Measurements from ENCODE around the gene SLC39A6. TPM values are rescaled to one million over a fixed set of nuclear protein-coding genes. Genes with fewer than 3 reads are reported as not detected.
A peak's percentile ranks its signal among the peaks of the same experiment; 100 is the strongest.

The SLC39A6 gene
- total and polyA plus RNA-seq, 2 of the 13 experiments (the other 11 are each of a cell fraction or from before 2014, with no cell fraction given), result 41.7 to 59.2 TPM

DNA sequence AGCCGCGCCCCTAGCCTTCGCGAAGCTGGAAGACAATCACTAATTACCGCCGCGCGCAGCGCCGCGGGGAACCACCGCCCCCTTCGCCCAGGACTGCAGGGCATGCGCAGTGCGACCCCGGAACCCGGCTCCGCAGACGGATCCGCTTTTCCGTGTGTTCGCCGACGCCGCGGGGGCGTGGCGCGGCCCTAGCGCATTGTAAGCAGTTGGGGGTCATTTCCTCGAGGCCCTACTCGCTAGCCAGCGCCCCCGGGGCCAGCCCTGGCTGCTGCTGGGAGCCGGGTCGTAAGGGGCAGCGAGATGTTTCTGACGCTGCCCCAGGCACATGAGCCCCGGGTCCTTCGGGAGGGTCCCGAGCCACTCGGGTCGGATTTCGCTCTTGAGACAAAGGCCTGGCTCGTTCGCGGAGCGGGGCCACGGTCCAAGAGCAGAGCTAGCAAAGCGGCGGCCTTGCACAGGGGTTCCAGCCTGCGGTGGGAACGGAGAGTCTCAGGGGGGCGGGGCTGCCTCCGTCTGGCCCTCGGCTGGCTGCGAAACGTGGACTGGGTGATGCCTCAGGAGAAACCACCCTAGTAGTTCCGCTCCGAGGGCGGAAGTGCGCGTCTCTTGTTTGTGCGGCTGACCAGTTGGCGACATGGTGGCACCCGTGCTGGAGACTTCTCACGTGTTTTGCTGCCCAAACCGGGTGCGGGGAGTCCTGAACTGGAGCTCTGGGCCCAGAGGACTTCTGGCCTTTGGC, at the start of gene SLC39A6, which contains the start of gene ELP2 (continued):
- TF ChIP-seq ZNF615 (CRISPR knock-in tag; IDR thresholded peaks at IDR 0.05; ENCODE audit: borderline replicate concordance) (0 out of 2 replicates have a peak, but pooled peaks have one; percentile 63), ZBTB1 (CRISPR knock-in tag; IDR thresholded peaks at IDR 0.05; ENCODE audit: borderline replicate concordance) (no peak), CCAR2 (optimal IDR thresholded peaks at IDR 0.05; ENCODE audit: low read depth, low read length) (no peak), ZSCAN31 (CRISPR knock-in tag; IDR thresholded peaks at IDR 0.05; ENCODE audit: low read depth) (peak; percentile 73; the same call in 1 of the 2 replicates), FOSL2 (CRISPR knock-in tag; IDR thresholded peaks at IDR 0.05) (peak; percentile 51; the same call in 1 of the 2 replicates), ZNF546 (CRISPR knock-in tag; conservative IDR thresholded peaks at IDR 0.05) (no peak), ZFP41 (CRISPR knock-in tag; IDR thresholded peaks at IDR 0.05; ENCODE audit: borderline replicate concordance) (peak; percentile 61; the same call in 1 of the 2 replicates), POLR2AphosphoS5 (IDR thresholded peaks at IDR 0.05; ENCODE audit: low read depth, low read length) (peak; percentile 94), ZNF703 (CRISPR knock-in tag; IDR thresholded peaks at IDR 0.05; ENCODE audit: borderline replicate concordance) (peak; percentile 86; the same call in 1 of the 2 replicates), RORA (CRISPR knock-in tag; IDR thresholded peaks at IDR 0.05) (no peak), CBX5 (CRISPR knock-in tag; IDR thresholded peaks at IDR 0.05; ENCODE audit: borderline replicate concordance) (peak; percentile 51; the same call in 1 of the 2 replicates), ZNF776 (CRISPR knock-in tag; IDR thresholded peaks at IDR 0.05) (no peak), DMAP1 (CRISPR knock-in tag; IDR thresholded peaks at IDR 0.05) (peak; percentile 98)
- TF ChIP-seq, protein P1, sequence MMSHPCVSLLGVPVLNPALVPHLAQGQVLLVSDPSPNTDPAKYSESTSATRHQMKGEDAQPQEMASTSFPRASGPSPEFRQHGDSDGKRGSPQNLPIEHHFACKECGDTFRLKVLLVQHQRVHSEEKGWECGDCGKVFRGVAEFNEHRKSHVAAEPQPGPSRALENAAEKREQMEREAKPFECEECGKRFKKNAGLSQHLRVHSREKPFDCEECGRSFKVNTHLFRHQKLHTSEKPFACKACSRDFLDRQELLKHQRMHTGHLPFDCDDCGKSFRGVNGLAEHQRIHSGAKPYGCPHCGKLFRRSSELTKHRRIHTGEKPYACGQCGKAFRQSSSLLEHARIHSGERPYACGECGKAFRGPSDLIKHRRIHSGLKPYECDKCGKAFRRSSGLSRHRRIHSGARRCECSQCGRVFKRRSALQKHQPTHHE (CRISPR knock-in tag; IDR thresholded peaks at IDR 0.05; ENCODE audit: borderline replicate concordance), result peak; percentile 50; the same call in 1 of the 2 replicates
- TF ChIP-seq, protein P2, sequence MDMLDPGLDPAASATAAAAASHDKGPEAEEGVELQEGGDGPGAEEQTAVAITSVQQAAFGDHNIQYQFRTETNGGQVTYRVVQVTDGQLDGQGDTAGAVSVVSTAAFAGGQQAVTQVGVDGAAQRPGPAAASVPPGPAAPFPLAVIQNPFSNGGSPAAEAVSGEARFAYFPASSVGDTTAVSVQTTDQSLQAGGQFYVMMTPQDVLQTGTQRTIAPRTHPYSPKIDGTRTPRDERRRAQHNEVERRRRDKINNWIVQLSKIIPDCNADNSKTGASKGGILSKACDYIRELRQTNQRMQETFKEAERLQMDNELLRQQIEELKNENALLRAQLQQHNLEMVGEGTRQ (IDR thresholded peaks at IDR 0.05; ENCODE audit: low read depth, low read length), result no peak
- TF ChIP-seq, protein P2 (CRISPR knock-in tag; IDR thresholded peaks at IDR 0.05; ENCODE audit: borderline replicate concordance), result peak; percentile 54; the same call in 1 of the 2 replicates
- TF ChIP-seq, protein P3, sequence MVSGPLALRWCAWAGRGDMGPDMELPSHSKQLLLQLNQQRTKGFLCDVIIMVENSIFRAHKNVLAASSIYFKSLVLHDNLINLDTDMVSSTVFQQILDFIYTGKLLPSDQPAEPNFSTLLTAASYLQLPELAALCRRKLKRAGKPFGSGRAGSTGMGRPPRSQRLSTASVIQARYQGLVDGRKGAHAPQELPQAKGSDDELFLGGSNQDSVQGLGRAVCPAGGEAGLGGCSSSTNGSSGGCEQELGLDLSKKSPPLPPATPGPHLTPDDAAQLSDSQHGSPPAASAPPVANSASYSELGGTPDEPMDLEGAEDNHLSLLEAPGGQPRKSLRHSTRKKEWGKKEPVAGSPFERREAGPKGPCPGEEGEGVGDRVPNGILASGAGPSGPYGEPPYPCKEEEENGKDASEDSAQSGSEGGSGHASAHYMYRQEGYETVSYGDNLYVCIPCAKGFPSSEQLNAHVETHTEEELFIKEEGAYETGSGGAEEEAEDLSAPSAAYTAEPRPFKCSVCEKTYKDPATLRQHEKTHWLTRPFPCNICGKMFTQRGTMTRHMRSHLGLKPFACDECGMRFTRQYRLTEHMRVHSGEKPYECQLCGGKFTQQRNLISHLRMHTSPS (CRISPR knock-in tag; IDR thresholded peaks at IDR 0.05; ENCODE audit: low read depth), result no peak
- TF ChIP-seq, protein P4, sequence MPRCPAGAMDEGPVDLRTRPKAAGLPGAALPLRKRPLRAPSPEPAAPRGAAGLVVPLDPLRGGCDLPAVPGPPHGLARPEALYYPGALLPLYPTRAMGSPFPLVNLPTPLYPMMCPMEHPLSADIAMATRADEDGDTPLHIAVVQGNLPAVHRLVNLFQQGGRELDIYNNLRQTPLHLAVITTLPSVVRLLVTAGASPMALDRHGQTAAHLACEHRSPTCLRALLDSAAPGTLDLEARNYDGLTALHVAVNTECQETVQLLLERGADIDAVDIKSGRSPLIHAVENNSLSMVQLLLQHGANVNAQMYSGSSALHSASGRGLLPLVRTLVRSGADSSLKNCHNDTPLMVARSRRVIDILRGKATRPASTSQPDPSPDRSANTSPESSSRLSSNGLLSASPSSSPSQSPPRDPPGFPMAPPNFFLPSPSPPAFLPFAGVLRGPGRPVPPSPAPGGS (CRISPR knock-in tag; IDR thresholded peaks at IDR 0.05), result peak; percentile 89
- TF ChIP-seq, protein P5, sequence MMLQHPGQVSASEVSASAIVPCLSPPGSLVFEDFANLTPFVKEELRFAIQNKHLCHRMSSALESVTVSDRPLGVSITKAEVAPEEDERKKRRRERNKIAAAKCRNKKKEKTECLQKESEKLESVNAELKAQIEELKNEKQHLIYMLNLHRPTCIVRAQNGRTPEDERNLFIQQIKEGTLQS (CRISPR knock-in tag; IDR thresholded peaks at IDR 0.05), result peak; percentile 27
- TF ChIP-seq, protein P6, sequence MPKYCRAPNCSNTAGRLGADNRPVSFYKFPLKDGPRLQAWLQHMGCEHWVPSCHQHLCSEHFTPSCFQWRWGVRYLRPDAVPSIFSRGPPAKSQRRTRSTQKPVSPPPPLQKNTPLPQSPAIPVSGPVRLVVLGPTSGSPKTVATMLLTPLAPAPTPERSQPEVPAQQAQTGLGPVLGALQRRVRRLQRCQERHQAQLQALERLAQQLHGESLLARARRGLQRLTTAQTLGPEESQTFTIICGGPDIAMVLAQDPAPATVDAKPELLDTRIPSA (CRISPR knock-in tag; IDR thresholded peaks at IDR 0.05; ENCODE audit: borderline replicate concordance), result peak; percentile 84; the same call in 1 of the 2 replicates
